Fibroblast of lung (primary cell): Measurements from ENCODE around the gene SCAPER.

Experiments
- CTCF ChIP-seq, 2 donors: IDR thresholded peaks in 1 of 2; conservative IDR thresholded peaks in 1 of 2; 1 replicate in 1 of 2; 2 replicates in 1 of 2; pipeline ENCODE4 v1.5.1; 2011 to 2012; ENCODE audit warnings: low read length in 2 of 2, control low read depth in 1 of 2, inconsistent platforms in 1 of 2, low read depth in 1 of 2, mild to moderate bottlenecking in 1 of 2
- EZH2 ChIP-seq: IDR thresholded peaks from 2 replicates; pipeline ENCODE4 v1.5.1; 2012; ENCODE audit warnings: low read length, control low read depth, mild to moderate bottlenecking; ENCODE audit errors: missing control alignments

GRCh38 chr15:76951220-76951619 is 46.1 kb upstream of the SCAPER start:
- TF ChIP-seq CTCF (conservative IDR thresholded peaks at IDR 0.05 in 1 of 2, IDR thresholded peaks at IDR 0.05 in 1 of 2; ENCODE audit: low read depth in 1 of 2, low read length in 2 of 2), result no peak
- no peak for TF ChIP-seq EZH2
